CD14-positive monocyte (primary cell): ENCODE data around the gene ULBP3. TPM values are rescaled to one million over a fixed set of nuclear protein-coding genes. Genes with fewer than 3 reads are reported as not detected.
"Not testable (repeated sequence)": the region's sequence is repeated elsewhere in the genome, so short reads cannot be mapped to it uniquely, and the experiment has no call there.

Source experiments
- DNase-seq, 3 donors: peaks; one replicate each; pipeline ENCODE4 v3.0.0-alpha.2; 2011 to 2022
- H2AFZ ChIP-seq: 2 replicates; pipeline ENCODE4 v1.6.0; 2012; ENCODE audit warnings: mild to moderate bottlenecking, low read depth, low read length, inconsistent platforms; ENCODE audit not compliant: insufficient read depth, poor library complexity, severe bottlenecking
- H3K27ac ChIP-seq, 2 donors: 1 replicate in 1 of 2; 2 replicates in 1 of 2; pipeline ENCODE4 v1.5.1; 2012 to 2013; ENCODE audit warnings: low read length in 2 of 2, control low read depth in 1 of 2, inconsistent platforms in 1 of 2, low read depth in 1 of 2, mild to moderate bottlenecking in 1 of 2
- H3K27me3 ChIP-seq, 2 donors: one replicate each; pipeline versions ENCODE4 v1.6.0 to v1.6.1; 2011 to 2013; ENCODE audit warnings: low read length in 2 of 2; ENCODE audit not compliant: control insufficient read depth in 2 of 2, insufficient read depth in 2 of 2
- H3K36me3 ChIP-seq, 2 donors: replicated peaks in 1 of 2; 1 replicate in 1 of 2; 2 replicates in 1 of 2; pipeline versions ENCODE4 v1.5.1 to v1.6.1; 2012 to 2013; ENCODE audit warnings: low read length in 2 of 2, control low read depth in 1 of 2, inconsistent platforms in 1 of 2, mild to moderate bottlenecking in 1 of 2; ENCODE audit not compliant: insufficient read depth in 2 of 2, control insufficient read depth in 1 of 2
- H3K4me1 ChIP-seq, 2 donors: 1 replicate in 1 of 2; 2 replicates in 1 of 2; pipeline versions ENCODE4 v1.5.1 to v1.6.1; 2012 to 2013; ENCODE audit warnings: low read length in 2 of 2, control low read depth in 1 of 2, inconsistent platforms in 1 of 2, mild to moderate bottlenecking in 1 of 2, moderate library complexity in 1 of 2; ENCODE audit not compliant: insufficient read depth in 2 of 2, control insufficient read depth in 1 of 2
- H3K4me2 ChIP-seq: replicated peaks from 2 replicates; pipeline ENCODE3; 2012; ENCODE audit warnings: low read length, moderate library complexity, mild to moderate bottlenecking; ENCODE audit not compliant: poor library complexity, severe bottlenecking; ENCODE audit errors: extremely low read depth
- H3K4me3 ChIP-seq, 3 experiments: fragments of 200-600 bp in 1 of 3; sonication (generic) in 1 of 3; replicated peaks in 1 of 3; 1 replicate in 2 of 3; 2 replicates in 1 of 3; pipeline ENCODE4 v1.5.1; 2011 to 2013; ENCODE audit warnings: low read length in 3 of 3, mild to moderate bottlenecking in 3 of 3, control low read depth in 2 of 3, low read depth in 2 of 3, inconsistent platforms in 1 of 3, moderate library complexity in 1 of 3
- H3K79me2 ChIP-seq: 2 replicates; pipeline ENCODE4 v1.6.0; 2012; ENCODE audit warnings: mild to moderate bottlenecking, control low read depth, inconsistent platforms, low read length, moderate library complexity; ENCODE audit not compliant: insufficient read depth
- H3K9ac ChIP-seq: 2 replicates; pipeline ENCODE4 v1.6.0; 2017; ENCODE audit warnings: low read length, mild to moderate bottlenecking; ENCODE audit not compliant: insufficient read depth, poor library complexity, severe bottlenecking
- H3K9me3 ChIP-seq, 2 donors: replicated peaks in 1 of 2; 1 replicate in 1 of 2; 2 replicates in 1 of 2; pipeline versions ENCODE4 v1.5.1 to v1.6.1; 2012 to 2013; ENCODE audit warnings: low read length in 2 of 2, control low read depth in 1 of 2; ENCODE audit not compliant: control insufficient read depth in 1 of 2, insufficient read depth in 1 of 2
- H4K20me1 ChIP-seq: 2 replicates; pipeline ENCODE4 v1.6.0; 2012; ENCODE audit warnings: mild to moderate bottlenecking, low read length, control low read depth, moderate library complexity; ENCODE audit not compliant: insufficient read depth
- H3K27ac Mint-ChIP-seq, 7 donors: one replicate each; pipeline ENCODE4 v1.8.0; 2020; ENCODE audit warnings: mild to moderate bottlenecking in 7 of 7, mixed read lengths in 7 of 7, moderate library complexity in 6 of 7, inconsistent platforms in 2 of 7
- H3K27me3 Mint-ChIP-seq, 3 donors: one replicate each; pipeline ENCODE4 v1.8.0; 2021 to 2022; ENCODE audit warnings: low read depth in 3 of 3, mild to moderate bottlenecking in 3 of 3, mixed read lengths in 3 of 3, moderate library complexity in 3 of 3, inconsistent platforms in 1 of 3
- H3K36me3 Mint-ChIP-seq, 2 donors: one replicate each; pipeline ENCODE4 v1.8.0; 2020; ENCODE audit warnings: mixed read lengths in 2 of 2, inconsistent platforms in 1 of 2, mild to moderate bottlenecking in 1 of 2
- H3K4me1 Mint-ChIP-seq: one replicate; pipeline ENCODE4 v1.8.0; 2020; ENCODE audit warnings: mild to moderate bottlenecking, mixed read lengths
- H3K4me3 Mint-ChIP-seq, 2 donors: one replicate each; pipeline ENCODE4 v1.8.0; 2020; ENCODE audit warnings: mild to moderate bottlenecking in 2 of 2, mixed read lengths in 2 of 2, moderate library complexity in 1 of 2
- H3K9me3 Mint-ChIP-seq, 7 donors: one replicate each; pipeline ENCODE4 v1.8.0; 2020 to 2022; ENCODE audit warnings: mixed read lengths in 7 of 7, mild to moderate bottlenecking in 6 of 7, moderate library complexity in 6 of 7, inconsistent platforms in 2 of 7
- CTCF ChIP-seq: fragments of 200-600 bp; IDR thresholded peaks from one replicate; pipeline ENCODE4 v1.8.0; 2022; ENCODE audit warnings: antibody characterized with exemption, mild to moderate bottlenecking
- WGBS: methylation state at CpG from one replicate; pipeline ENCODE4 v1.1.5; 2013; ENCODE audit warnings: missing lambda C conversion rate; ENCODE audit not compliant: insufficient coverage; 5-methylcytosine and 5-hydroxymethylcytosine counted together
- intact Hi-C, 2 donors: fragments of 100-400 bp; cut with micrococcal nuclease; formaldehyde crosslinking; loops; one replicate each; pipeline versions ENCODE4 v1.15.0 to v1.15.1; 2023
- polyA plus RNA-seq, 3 donors: library from polyadenylated mRNA; depleted of rRNA in 1 of 3; unstranded in 2 of 3; stranded (reverse) in 1 of 3; fragments of 300-500 nt in 2 of 3; fragments of >200 nt in 1 of 3; fragmentation: Illumina TruSeq in 2 of 3; gene quantifications; 1 replicate in 2 of 3; 2 replicates in 1 of 3; pipeline ENCODE4 v1.2.3, GENCODE V29; 2012 to 2021

Gene ULBP3
- polyA plus RNA-seq, 3 donors, result 0.08 TPM; not detected in 2

DNA sequence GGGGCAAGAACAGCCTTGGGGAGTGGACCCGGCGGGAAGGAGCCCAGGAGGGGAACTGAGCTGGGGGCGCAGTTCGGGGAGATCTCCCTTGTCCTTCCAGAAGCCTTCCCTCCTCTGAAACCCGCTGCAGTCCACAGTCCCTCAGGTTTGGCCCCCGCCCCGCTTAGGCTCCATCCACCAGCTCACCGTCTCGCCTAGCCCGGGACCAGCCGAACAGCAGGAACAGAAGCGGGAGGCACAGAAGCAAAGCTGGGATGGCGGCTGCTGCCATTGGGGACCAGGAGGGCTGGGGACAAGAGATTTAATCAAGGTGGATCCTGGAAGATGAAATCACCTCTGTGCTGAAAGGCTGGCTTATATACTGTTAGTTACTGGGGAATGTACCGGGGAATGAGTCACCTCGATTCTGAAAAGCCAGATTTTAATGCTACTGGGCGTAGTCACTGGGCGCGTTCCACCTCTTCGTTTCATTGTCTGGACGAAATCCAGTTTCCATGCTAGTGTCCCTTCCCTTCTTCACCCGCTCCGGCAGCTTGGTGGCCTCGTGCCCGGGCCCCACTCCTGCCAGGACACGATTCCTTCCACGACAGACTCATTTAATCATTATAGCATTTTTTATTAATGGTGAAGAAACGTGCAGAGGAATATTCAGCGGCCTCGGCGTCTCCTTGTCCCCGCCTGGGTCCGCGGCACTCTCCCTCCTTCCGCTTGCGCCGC lies 43.6 kb downstream of the ULBP3 start, which contains the start of gene RAET1L:
Gene RAET1L, minus strand, starts transcription at position 332 of the 717 bp plus-strand sequence. Its CDS starts 61 bp downstream, at position 271.
- TF ChIP-seq CTCF, result no peak
- DNase-seq, result peak in 2 of 3 donors; percentile 13 to 44
- peaks cover 18 to 49% of the 10 kb centered on the region in 2 donors for H3K27me3 ChIP-seq
- peak within 1 kb of the TSS; percentile 45 for H3K4me2 ChIP-seq
- no peaks in the 10 kb centered on the region for H3K36me3 ChIP-seq
- Mint-ChIP-seq H3K9me3 (peaks cover 0 to 11% (median 2%) of the 10 kb centered on the region in 7 donors), H3K27me3 (peaks cover 45 to 68% (median 56%) of the 10 kb centered on the region in 3 donors), H3K36me3 (no peaks in the 10 kb centered on the region), H3K4me3 (peak within 1 kb of the TSS; percentile 24 to 88), H3K4me1 (peaks cover 10% of the 10 kb centered on the region), H3K27ac (no peak within 1 kb of the TSS)
- WGBS, result 7% methylated on average over 24 of the region's 36 CpGs
- H3K9me3 ChIP-seq, result no peaks in the 10 kb centered on the region
- H3K4me3 ChIP-seq, result peak within 1 kb of the TSS in 1 of 3 experiments; percentile 29
- no peak within 1 kb of the TSS for H3K27ac ChIP-seq
- no peak within 1 kb of the TSS for H3K9ac ChIP-seq
- H2AFZ ChIP-seq, result no peak within 1 kb of the TSS
- H3K4me1 ChIP-seq, result peaks cover 7 to 8% of the 10 kb centered on the region in 2 donors
- intact Hi-C loops, result no loop called here
- no peaks in the 10 kb centered on the region for H4K20me1 ChIP-seq
- no peaks in the 10 kb centered on the region for H3K79me2 ChIP-seq

- Histone ChIP-seq H2AFZ (no peak overlapping the region), H3K4me1 (peaks cover 7 to 8% of the 10 kb centered on the region in 2 donors), H3K27ac (no peak overlapping the region), H3K4me2 (no peak overlapping the region), H3K36me3 (no peaks in the 10 kb centered on the region), H3K27me3 (peaks cover 18 to 46% of the 10 kb centered on the region in 2 donors), H3K9me3 (no peaks in the 10 kb centered on the region), H3K9ac (no peak overlapping the region), H3K79me2 (no peaks in the 10 kb centered on the region), H3K4me3 (no peak overlapping the region), H4K20me1 (no peaks in the 10 kb centered on the region)
- 47% methylated on average over 10 of the region's 11 CpGs for WGBS
- Mint-ChIP-seq H3K27ac (no peak overlapping the region), H3K4me1 (peaks cover 10% of the 10 kb centered on the region), H3K4me3 (peak overlapping the region in 1 of 2 donors; percentile 88), H3K27me3 (peaks cover 43 to 66% (median 54%) of the 10 kb centered on the region in 3 donors), H3K9me3 (peaks cover 0 to 11% (median 2%) of the 10 kb centered on the region in 7 donors), H3K36me3 (no peaks in the 10 kb centered on the region)
- TF ChIP-seq CTCF, result no peak
- DNase-seq, result no peak
- intact Hi-C loops, result no loop called here
Measured at GRCh38 chr6:150024646-150025155, 44.2 kb downstream of the ULBP3 start.

- H3K4me3 ChIP-seq, DNase-seq, H3K9me3 ChIP-seq, H3K4me3 Mint-ChIP-seq, H3K36me3 Mint-ChIP-seq, H2AFZ ChIP-seq, H3K9ac ChIP-seq, H3K4me1 ChIP-seq, intact Hi-C loops, H3K4me1 Mint-ChIP-seq, H3K27ac ChIP-seq, H4K20me1 ChIP-seq, H3K4me2 ChIP-seq, H3K27ac Mint-ChIP-seq, H3K79me2 ChIP-seq, H3K36me3 ChIP-seq: not testable (repeated sequence)
- H3K9me3 Mint-ChIP-seq, result peaks cover 0 to 11% (median 2%) of the 10 kb centered on the region in 7 donors
- no CpG with 5 or more reads among the region's 2 CpGs for WGBS
- peaks cover 18 to 46% of the 10 kb centered on the region in 2 donors for H3K27me3 ChIP-seq
- peaks cover 45 to 66% (median 53%) of the 10 kb centered on the region in 3 donors for H3K27me3 Mint-ChIP-seq
Measured at GRCh38 chr6:150024021-150024420, 44.9 kb downstream of the ULBP3 start.
